WTC11 (cell line): Measurements from ENCODE around the gene KCNH6. TPM values are rescaled to one million over a fixed set of nuclear protein-coding genes. Genes with fewer than 3 reads are reported as not detected.

Experiments
- ATAC-seq: fragments of 200-7000 bp; cut with Tn5 transposase; 2 replicates; pipeline ENCODE4 v1.10.0; 2021; ENCODE audit warnings: mild to moderate bottlenecking, moderate library complexity
- CTCF ChIA-PET: fragments of 300-600 bp; sonication (Branson Sonifier 250); formaldehyde crosslinking; loops from one replicate; lab custom pipeline; 2021; ENCODE audit warnings: antibody characterized with exemption; lab: Charles Lee
- POLR2A ChIA-PET: fragments of 350-600 bp; sonication (Branson Sonifier 250); formaldehyde crosslinking; loops from one replicate; lab custom pipeline; 2021; ENCODE audit warnings: antibody characterized with exemption; lab: Charles Lee
- DNase-seq: peaks from one replicate; pipeline ENCODE4 v3.0.0; 2021; ENCODE audit warnings: low spot score
- H3K27ac Mint-ChIP-seq: 2 replicates; pipeline ENCODE4 v1.8.0; 2021; ENCODE audit warnings: mixed read lengths
- H3K27me3 Mint-ChIP-seq: 2 replicates; pipeline ENCODE4 v1.8.0; 2021; ENCODE audit warnings: low read depth, mild to moderate bottlenecking, moderate library complexity, mixed read lengths
- H3K36me3 Mint-ChIP-seq: 2 replicates; pipeline ENCODE4 v1.8.0; 2021; ENCODE audit warnings: mixed read lengths
- H3K4me1 Mint-ChIP-seq: 2 replicates; pipeline ENCODE4 v1.8.0; 2022; ENCODE audit warnings: mixed read lengths
- H3K4me3 Mint-ChIP-seq: 2 replicates; pipeline ENCODE4 v1.8.0; 2021; ENCODE audit warnings: mild to moderate bottlenecking, moderate library complexity, mixed read lengths
- H3K9me3 Mint-ChIP-seq: 2 replicates; pipeline ENCODE4 v1.8.0; 2021; ENCODE audit warnings: mixed read lengths
- ATF2 ChIP-seq: sonication (generic); formaldehyde crosslinking; IDR thresholded peaks from 2 replicates; pipeline ENCODE4 v1.8.1; 2022; ENCODE audit warnings: low read depth, missing genetic modification reagents, borderline replicate concordance
- E2F4 ChIP-seq: sonication (generic); formaldehyde crosslinking; IDR thresholded peaks from 2 replicates; pipeline ENCODE4 v1.8.1; 2022; ENCODE audit warnings: low read depth, mild to moderate bottlenecking, moderate library complexity, missing genetic modification reagents, borderline replicate concordance
- MXD4 ChIP-seq: fragments of 250-450 bp; sonication (Bioruptor Pico); IDR thresholded peaks from 2 replicates; pipeline ENCODE4 v1.8.0; 2021; ENCODE audit warnings: mild to moderate bottlenecking, moderate library complexity, borderline replicate concordance
- NR1H2 ChIP-seq: sonication (generic); formaldehyde crosslinking; IDR thresholded peaks from 2 replicates; pipeline ENCODE4 v1.9.0; 2021; ENCODE audit warnings: mild to moderate bottlenecking, moderate library complexity, missing genetic modification reagents
- SMAD3 ChIP-seq: sonication (generic); formaldehyde crosslinking; IDR thresholded peaks from 2 replicates; pipeline ENCODE4 v1.8.0; 2022; ENCODE audit warnings: missing genetic modification reagents, mild to moderate bottlenecking, borderline replicate concordance
- SP1 ChIP-seq: sonication (generic); formaldehyde crosslinking; conservative IDR thresholded peaks from 2 replicates; pipeline ENCODE4 v1.8.1; 2022; ENCODE audit warnings: missing genetic modification reagents
- STAT6 ChIP-seq: sonication (generic); formaldehyde crosslinking; conservative IDR thresholded peaks from 2 replicates; pipeline ENCODE4 v1.8.1; 2023; ENCODE audit warnings: mild to moderate bottlenecking, low read depth, missing genetic modification reagents, moderate library complexity
- TCF7 ChIP-seq: sonication (generic); formaldehyde crosslinking; IDR thresholded peaks from 2 replicates; pipeline ENCODE4 v1.8.0; 2022; ENCODE audit warnings: mild to moderate bottlenecking, low read depth, missing genetic modification reagents, moderate library complexity
- ZNF121 ChIP-seq: sonication (generic); formaldehyde crosslinking; IDR thresholded peaks from 2 replicates; pipeline ENCODE4 v1.8.0; 2023; ENCODE audit warnings: missing genetic modification reagents
- ZNF138 ChIP-seq: sonication (generic); formaldehyde crosslinking; conservative IDR thresholded peaks from 2 replicates; pipeline ENCODE4 v1.8.1; 2022; ENCODE audit warnings: mild to moderate bottlenecking, moderate library complexity, missing genetic modification reagents
- ZNF317 ChIP-seq: sonication (generic); formaldehyde crosslinking; IDR thresholded peaks from 2 replicates; pipeline ENCODE4 v1.8.1; 2023; ENCODE audit warnings: low read depth, mild to moderate bottlenecking, moderate library complexity, missing genetic modification reagents, borderline replicate concordance
- ZNF416 ChIP-seq: fragments of 250-450 bp; sonication (Bioruptor Pico); IDR thresholded peaks from 2 replicates; pipeline ENCODE4 v1.9.0; 2021; ENCODE audit warnings: mild to moderate bottlenecking, inconsistent platforms
- total RNA-seq: library from RNA; stranded (reverse); gene quantifications from 3 replicates; pipeline ENCODE4 v1.2.3, GENCODE V29; 2021
- TF ChIP-seq, protein P1 (sequence below): fragments of 250-450 bp; sonication (Bioruptor Pico); IDR thresholded peaks from 2 replicates; pipeline ENCODE4 v1.9.0; 2021; ENCODE audit warnings: moderate library complexity, mild to moderate bottlenecking, inconsistent platforms, borderline replicate concordance
- TF ChIP-seq, protein P2 (sequence below): sonication (generic); formaldehyde crosslinking; IDR thresholded peaks from 2 replicates; pipeline ENCODE4 v1.8.0; 2022; ENCODE audit warnings: mild to moderate bottlenecking, missing genetic modification reagents
- TF ChIP-seq, protein P3 (sequence below): fragments of 250-450 bp; sonication (Bioruptor Pico); IDR thresholded peaks from 2 replicates; pipeline ENCODE4 v1.9.0; 2021; ENCODE audit warnings: mild to moderate bottlenecking
- TF ChIP-seq, protein P4 (sequence below): sonication (generic); formaldehyde crosslinking; IDR thresholded peaks from 2 replicates; pipeline ENCODE4 v1.8.1; 2022; ENCODE audit warnings: mild to moderate bottlenecking, missing genetic modification reagents, moderate library complexity, borderline replicate concordance

KCNH6 gene
- total RNA-seq, 1 experiment from 2014 or later: 2.1 TPM

DNA sequence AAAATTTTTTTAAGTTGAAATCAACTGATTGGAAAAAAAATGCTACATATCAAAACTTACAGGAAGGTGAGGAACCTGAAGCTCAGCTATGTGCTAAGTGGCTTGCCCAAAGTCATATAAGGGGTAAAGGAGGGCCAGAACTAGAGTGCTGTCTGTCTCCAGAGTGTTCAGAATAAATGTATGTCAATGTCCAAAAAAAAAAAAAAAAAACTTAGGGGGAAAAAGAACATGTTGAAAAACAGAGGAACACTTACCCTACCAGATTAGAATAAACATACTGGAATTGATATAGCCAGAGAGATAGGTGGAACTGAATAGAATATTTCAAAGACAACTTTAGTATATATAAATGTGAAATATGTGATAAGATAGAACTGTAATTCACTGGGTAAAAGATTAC is 38.7 kb downstream of the KCNH6 start (continued):
- TF ChIP-seq ATF2 (no peak), ZNF317 (CRISPR knock-in tag) (no peak), STAT6 (no peak), SP1 (CRISPR knock-in tag) (no peak)
- TF ChIP-seq, protein P1, sequence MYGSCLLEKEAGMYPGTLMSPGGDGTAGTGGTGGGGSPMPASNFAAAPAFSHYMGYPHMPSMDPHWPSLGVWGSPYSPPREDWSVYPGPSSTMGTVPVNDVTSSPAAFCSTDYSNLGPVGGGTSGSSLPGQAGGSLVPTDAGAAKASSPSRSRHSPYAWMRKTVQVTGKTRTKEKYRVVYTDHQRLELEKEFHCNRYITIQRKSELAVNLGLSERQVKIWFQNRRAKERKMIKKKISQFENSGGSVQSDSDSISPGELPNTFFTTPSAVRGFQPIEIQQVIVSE (CRISPR knock-in tag): no peak
- TF ChIP-seq, protein P2, sequence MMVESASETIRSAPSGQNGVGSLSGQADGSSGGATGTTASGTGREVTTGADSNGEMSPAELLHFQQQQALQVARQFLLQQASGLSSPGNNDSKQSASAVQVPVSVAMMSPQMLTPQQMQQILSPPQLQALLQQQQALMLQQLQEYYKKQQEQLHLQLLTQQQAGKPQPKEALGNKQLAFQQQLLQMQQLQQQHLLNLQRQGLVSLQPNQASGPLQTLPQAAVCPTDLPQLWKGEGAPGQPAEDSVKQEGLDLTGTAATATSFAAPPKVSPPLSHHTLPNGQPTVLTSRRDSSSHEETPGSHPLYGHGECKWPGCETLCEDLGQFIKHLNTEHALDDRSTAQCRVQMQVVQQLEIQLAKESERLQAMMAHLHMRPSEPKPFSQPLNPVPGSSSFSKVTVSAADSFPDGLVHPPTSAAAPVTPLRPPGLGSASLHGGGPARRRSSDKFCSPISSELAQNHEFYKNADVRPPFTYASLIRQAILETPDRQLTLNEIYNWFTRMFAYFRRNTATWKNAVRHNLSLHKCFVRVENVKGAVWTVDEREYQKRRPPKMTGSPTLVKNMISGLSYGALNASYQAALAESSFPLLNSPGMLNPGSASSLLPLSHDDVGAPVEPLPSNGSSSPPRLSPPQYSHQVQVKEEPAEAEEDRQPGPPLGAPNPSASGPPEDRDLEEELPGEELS: no peak

GRCh38 chr17:63563339-63563738 is 40.2 kb downstream of the KCNH6 start:
- H3K4me3 Mint-ChIP-seq: no peak overlapping the region
- DNase-seq: no peak
- no peaks in the 10 kb centered on the region for H3K9me3 Mint-ChIP-seq
- no peak for ATAC-seq
- no peak for TF ChIP-seq NR1H2 (CRISPR knock-in tag)
- TF ChIP-seq, protein P3, sequence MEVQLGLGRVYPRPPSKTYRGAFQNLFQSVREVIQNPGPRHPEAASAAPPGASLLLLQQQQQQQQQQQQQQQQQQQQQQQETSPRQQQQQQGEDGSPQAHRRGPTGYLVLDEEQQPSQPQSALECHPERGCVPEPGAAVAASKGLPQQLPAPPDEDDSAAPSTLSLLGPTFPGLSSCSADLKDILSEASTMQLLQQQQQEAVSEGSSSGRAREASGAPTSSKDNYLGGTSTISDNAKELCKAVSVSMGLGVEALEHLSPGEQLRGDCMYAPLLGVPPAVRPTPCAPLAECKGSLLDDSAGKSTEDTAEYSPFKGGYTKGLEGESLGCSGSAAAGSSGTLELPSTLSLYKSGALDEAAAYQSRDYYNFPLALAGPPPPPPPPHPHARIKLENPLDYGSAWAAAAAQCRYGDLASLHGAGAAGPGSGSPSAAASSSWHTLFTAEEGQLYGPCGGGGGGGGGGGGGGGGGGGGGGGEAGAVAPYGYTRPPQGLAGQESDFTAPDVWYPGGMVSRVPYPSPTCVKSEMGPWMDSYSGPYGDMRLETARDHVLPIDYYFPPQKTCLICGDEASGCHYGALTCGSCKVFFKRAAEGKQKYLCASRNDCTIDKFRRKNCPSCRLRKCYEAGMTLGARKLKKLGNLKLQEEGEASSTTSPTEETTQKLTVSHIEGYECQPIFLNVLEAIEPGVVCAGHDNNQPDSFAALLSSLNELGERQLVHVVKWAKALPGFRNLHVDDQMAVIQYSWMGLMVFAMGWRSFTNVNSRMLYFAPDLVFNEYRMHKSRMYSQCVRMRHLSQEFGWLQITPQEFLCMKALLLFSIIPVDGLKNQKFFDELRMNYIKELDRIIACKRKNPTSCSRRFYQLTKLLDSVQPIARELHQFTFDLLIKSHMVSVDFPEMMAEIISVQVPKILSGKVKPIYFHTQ (CRISPR knock-in tag): no peak
- TF ChIP-seq E2F4 (CRISPR knock-in tag): no peak
- TF ChIP-seq ZNF416 (CRISPR knock-in tag): no peak
- no peak for TF ChIP-seq ZNF121 (CRISPR knock-in tag)
- no peak for TF ChIP-seq MXD4 (CRISPR knock-in tag)
- no peak for TF ChIP-seq TCF7 (CRISPR knock-in tag)
- TF ChIP-seq ZNF138 (CRISPR knock-in tag): no peak
- TF ChIP-seq, protein P4, sequence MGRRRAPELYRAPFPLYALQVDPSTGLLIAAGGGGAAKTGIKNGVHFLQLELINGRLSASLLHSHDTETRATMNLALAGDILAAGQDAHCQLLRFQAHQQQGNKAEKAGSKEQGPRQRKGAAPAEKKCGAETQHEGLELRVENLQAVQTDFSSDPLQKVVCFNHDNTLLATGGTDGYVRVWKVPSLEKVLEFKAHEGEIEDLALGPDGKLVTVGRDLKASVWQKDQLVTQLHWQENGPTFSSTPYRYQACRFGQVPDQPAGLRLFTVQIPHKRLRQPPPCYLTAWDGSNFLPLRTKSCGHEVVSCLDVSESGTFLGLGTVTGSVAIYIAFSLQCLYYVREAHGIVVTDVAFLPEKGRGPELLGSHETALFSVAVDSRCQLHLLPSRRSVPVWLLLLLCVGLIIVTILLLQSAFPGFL (CRISPR knock-in tag): no peak
- no peak for TF ChIP-seq SMAD3 (CRISPR knock-in tag)
- TF ChIP-seq SP1 (CRISPR knock-in tag): no peak
- no peaks in the 10 kb centered on the region for H3K27me3 Mint-ChIP-seq
- H3K27ac Mint-ChIP-seq: no peak overlapping the region
- H3K4me1 Mint-ChIP-seq: no peaks in the 10 kb centered on the region
- POLR2A ChIA-PET: interaction anchor here (0.6 kb wide), 1 partner anchor 172 kb away, joined by 4 read pairs; no protein-coding TSS in a partner anchor
- CTCF ChIA-PET: interaction anchor here (0.7 to 1.1 kb wide), 2 partner anchors 16 to 84 kb away, joined by 3 to 4 read pairs; no protein-coding TSS in a partner anchor
- no peaks in the 10 kb centered on the region for H3K36me3 Mint-ChIP-seq
